NCI-H2171 (cell line): ENCODE data around the gene C17orf50.

Source experiments
- DNase-seq: peaks from one replicate; lab custom pipeline; 2025; lab: John Stamatoyannopoulos, UW

The C17orf50 gene

DNA sequence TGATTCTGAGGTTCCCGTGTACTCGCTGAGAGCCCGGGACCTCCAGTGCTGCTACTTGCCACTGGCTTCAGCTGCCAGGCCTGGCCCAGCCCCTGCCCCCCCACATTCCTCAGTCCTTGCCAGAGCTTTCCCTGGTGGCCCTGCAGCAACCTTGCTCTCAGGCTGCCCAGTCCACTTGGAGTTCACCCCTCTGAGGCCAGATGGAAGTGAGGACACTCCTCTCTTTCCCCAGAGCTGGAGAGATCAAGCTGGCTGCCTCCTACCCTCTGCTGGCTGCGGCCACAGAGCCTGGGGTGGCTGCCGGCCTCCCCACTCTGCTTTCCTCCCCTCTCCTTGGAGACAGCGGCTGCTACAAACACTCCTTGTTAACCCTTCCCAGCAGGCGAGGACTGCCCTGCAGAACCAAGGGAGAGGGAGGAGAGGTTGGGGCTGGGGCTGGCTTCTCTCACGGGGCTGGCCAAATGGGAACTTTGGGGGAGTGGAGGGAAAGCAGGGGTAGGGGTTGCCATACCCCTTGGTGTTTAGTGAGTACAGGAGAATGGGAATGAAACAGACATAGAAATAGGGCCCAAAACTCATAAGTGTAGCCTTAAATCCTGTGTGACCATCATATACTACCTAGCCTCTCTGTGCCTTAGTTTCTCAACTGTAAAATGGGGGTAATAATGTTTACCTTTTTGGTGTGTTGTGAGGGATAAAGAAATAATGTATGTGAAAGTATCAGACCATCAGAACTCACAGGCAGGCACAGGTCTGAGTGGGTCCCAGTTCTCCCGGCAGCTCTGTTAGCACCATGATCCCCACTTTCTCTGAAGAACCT, 7.5 kb upstream of the C17orf50 start, which contains the start of gene GAS2L2:
Gene GAS2L2 (minus strand): TSS at position 295 of the 820 bp plus-strand sequence. CDS start 389 bp downstream, outside the sequence.
- DNase-seq = no peak

DNA sequence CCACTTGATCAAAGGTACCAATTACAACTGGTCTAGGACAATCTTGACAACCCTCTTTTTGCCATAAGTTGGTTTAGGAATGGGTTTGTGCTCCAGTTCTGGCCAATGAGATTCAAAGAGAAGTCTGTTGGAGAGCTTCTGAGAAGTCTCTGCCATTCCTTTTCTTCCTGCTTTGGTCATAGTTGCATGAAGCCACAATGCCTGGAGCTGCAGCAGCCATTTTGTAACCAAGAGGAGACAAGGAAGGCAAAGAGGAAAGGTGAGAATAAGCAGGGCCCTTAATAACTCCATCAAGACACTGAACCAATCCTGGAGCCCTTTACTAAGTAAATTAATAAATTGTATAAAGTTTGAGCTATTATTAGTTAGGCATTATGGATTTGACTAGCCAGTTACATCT, 3.4 kb upstream of the C17orf50 start:
- no peak for DNase-seq

DNA sequence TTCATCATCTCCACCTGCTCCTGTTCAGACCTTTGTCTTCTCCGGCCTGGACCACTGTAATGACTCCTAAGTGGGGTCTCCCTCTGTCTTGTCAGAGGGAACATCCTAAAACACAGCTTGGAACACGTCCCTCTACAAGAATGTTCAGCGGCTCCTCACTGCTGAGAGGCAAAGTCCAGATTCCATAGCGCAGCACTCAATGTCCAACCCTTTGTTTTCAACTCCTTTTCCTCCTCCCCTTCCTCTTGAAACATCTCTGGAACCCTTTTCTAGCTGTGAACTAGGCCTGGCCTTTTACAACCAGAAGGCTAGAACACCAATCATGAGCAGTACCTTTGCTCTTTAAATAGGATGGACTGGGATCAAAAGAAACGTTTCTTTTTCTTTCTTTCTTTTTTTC, 914 bp downstream of the C17orf50 start:
- DNase-seq = no peak

DNA sequence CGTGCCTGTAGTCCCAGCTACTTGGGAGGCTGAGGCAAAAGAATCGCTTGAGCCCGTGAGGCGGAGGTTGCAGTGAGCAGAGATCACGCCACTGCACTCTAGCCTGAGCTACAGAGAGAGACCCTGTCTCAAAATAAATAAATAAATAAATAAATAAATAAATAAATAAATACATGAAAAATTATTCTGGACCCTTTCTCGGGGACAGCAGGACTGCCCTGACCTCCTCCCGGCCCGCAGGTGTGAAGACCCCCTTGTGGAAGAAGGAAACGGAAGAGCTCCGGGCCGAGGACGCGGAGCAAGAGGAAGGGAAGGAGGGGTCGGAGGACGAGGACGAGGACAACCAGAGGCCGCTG, 3.1 kb downstream of the C17orf50 start:
- no peak for DNase-seq

DNA sequence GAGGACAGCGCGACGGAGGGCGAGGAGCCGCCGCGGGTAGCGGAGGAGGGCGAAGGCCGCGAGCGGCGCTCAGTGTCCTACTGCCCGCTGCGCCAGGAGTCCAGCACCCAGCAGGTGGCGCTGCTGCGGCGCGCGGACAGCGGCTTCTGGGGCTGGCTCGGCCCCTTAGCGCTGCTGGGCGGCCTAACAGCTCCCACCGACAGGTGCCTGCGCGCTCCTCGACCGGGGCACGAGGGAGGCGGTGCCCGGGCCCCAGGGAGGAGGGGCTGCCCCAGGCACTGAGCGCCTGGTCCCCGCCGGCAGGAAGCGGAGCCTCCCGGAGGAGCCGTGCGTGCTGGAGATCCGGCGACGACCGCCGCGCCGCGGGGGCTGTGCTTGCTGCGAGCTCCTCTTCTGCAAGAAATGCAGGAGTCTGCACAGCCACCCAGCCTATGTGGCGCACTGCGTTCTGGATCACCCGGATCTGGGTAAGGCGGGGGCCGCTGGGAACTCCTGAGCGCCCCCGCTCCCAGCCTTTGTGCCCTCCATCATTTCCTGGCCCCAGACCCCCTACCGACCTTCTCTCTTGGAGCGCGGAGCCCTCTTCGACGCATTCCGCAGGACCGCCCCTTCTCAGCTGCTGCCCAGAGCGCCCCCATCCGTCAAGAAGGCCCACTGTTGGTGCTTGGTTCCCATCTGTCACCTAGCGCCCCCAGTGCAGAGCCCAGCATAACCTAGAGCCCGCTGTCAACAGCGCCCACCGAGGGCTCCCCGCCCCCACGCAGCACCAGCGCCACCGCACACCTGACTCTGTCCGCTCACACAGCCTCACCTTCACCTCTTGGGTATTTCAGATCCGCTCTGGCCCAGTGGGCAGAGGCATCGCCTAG, 3.7 kb downstream of the C17orf50 start:
- DNase-seq = peak; percentile 85

DNA sequence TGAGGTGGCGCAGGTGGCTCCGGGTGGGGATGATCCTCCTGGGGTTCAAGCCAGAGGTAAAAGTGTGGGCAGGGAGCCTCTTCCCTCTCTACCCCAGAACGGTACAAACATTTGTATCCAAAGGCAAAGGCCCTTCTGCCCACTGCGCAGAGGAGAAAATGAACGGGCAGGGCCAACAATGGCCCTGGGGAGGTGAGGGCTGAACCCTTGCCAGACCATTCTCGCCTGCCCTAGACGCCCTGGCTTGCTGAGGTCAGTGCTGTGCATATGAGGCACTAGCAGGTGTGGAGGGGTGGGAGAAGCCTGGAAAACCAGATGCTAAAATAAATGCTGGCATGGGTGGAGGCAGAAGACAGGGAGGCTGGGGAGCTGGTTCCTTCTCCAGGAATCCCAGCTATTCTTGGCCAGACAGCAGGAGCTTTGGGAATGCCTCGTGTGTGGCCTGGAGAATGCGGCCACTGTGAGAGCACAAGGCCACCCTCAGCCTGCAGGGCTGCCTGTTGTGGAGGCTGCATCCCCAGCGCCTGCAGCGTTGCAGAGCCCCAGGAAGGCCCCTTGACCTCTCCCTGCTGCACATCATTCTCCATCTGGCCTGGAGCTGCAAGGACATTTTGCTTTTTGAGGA, 4.5 kb downstream of the C17orf50 start:
- DNase-seq = no peak

DNA sequence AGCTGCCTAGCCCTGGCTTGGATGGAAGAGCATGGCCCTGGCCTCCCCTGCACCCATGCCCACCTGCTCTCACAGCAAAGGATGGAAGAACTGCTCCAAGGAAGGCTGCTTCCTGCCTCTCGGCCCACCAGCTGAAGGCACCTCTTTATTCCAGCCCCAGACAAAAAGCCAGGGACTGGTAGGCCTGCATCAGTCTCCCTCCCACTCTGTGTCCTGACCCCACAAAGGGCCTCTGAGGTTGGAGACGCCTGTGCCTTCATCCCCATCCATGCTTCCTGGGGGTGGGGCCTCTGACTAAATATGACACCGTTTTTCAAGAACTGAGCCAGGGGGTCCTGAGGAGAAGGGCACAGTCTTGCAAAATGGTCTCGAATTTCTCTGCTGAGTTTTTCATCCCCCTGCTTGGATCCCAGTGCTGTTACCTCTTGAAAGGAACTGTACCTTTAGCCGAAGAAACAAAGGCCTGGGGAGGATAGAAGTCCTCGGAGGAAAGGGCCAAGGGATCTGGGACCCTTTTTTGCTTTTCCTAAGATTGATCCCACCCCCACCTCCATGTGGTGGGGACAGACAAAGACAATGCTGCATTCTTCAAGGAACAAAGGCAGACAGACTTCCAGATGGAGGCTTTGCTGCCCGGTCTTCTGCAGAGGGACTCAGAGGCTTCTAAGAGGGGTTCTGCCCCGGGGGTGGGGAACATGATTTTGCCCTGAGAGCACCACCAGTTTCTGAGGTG, 5.2 kb downstream of the C17orf50 start:
- no peak for DNase-seq

DNA sequence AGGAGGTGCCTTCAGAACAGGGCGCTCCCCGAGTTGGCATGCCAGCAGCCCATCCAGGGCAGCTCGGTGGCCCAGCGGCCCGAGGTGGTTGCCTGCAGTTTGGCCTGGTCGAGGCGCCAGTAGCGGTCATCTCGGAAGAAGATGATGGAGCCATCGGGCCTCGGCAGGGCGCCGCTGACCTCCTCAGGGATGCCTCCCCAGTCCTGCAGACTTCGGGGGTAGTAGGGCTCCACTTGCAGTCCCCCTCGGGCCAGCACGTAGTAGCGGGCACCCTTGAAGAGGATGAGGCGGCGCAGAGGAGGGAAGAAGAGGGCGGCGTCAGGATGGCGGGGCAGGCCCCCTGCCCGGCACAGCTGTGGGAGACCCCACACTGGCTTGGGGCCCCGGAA, 5.8 kb downstream of the C17orf50 start:
- DNase-seq = no peak

DNA sequence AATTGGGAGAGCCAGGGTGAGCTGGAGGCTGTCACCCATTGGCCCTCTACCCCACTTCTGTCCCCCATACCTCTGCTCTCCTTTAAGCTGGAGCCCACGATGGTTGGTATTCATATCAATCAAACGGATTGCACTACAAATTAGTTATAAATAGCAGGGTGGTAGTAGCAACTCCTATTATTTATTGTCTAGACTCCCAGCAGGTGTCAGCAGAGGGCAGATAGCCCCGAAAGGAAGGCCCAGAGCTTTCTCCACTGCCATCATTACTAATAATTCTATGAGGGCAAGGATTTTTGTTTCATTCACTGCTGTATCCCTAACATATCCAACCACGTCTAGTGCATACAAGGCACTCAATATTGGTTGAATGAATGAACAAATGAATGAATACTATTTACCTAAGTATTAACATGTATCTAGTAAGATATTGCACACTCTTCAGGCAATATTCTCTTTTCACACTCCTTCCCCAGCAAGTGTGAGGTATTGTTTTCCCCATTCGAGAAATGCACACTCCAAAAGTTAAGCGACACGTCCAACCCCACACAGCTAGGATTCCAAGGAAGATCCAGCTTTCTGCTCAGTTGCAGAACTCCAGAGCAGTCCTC, 6.3 kb downstream of the C17orf50 start:
- DNase-seq = peak; percentile 10

DNA sequence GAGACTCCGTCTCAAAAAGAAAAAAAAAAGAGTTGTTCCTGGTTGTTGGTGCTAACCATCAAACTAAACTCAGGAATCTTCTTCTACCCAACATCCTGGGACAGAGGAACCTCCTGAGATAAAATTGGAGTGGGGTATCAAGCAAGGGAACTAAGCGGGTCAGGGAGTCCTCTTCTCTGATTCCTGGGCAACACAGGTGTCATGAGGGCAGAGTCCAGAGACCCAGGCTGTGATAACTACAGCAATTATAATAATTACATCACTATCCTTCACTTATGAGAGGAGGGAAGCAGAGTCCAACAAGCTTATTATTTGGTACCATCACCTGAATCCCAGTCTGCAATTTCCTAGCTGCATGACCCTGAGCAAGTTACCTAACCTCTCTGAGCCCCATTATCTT, 8.1 kb downstream of the C17orf50 start:
- no peak for DNase-seq

DNA sequence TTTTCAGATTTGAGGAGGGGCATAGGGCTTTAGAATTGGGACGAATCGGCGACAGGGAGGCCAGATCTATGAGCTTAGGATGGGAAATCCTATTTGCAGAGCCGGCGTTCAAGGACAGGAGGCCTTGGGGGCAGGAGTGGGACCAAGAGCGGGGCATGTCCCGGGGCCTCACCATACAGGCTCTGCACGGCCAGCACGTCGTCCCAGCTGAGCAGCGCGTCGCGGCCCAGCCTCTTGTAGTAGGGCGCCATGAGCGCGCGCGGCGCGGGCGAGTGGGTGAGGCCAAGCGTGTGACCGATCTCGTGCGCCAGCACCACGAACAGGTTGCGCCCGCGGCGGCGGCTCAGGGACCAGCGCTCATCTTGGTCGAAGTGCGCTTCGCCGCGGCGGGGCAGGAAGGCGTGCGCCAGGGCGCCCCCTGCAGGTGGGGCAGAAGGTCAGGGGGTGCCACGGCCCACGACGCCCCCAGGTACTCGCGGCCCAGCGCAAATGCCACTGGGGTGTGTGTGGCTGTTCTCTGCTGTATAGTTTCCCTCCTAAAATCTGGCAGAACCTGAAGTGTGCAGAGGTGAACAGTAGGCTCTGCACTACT, 9.3 kb downstream of the C17orf50 start:
- no peak for DNase-seq

DNA sequence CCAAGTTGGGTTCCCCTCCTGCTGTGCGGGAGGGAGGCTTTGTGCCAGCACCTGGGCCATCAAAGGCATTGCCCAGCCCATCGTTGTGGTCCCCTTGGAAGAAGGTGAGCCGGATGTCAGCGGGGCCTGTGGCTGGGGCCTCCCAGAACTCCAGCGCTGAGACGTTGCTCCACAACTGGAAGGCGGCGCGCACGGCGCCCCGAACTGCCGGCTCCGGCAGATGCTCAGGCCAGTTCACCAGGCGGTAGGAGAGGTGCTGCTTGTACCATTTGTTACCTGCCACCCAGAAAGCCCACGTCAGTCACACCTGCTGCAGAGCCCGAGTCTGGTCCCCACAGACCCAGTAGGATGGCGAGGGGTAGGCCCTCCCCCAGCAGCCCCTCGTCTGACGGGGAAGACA, 12.4 kb downstream of the C17orf50 start:
- no peak for DNase-seq

DNA sequence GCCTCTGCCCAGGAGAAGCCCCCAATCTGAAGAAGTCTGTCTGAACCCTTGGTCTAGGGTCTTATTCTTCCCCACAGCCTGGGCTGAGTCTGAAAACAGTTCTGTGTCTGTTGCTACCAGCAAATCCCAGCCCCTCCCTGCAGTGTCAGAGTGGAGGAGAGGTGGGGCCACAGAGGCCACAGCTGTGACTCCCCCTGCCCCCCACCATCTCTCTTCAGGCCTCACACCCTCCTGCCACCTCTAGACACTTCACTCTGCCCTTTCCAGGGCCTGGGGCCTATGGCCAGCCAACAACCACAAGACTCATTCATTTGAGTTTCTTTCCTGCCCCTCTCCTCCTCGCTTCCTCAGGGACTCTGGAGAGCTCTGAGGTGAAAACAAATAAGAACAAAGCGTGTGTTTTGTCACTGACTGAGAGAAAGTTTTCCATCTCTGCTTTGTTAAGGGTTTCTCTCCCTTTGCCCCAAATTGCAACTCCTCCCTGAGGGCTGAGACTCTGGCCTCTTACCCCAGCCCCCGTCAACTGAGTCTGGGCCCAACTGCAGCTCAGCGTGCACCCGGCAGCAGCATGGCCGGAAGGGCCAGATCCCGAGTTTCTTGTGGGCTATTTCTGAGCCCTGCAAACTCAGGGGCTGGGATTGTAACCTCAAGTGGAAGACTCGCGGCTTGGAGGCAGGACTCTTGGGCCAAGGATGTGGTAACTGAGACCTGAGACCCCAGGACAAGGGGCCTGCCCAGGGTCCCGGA, 13.2 kb downstream of the C17orf50 start:
- no peak for DNase-seq

DNA sequence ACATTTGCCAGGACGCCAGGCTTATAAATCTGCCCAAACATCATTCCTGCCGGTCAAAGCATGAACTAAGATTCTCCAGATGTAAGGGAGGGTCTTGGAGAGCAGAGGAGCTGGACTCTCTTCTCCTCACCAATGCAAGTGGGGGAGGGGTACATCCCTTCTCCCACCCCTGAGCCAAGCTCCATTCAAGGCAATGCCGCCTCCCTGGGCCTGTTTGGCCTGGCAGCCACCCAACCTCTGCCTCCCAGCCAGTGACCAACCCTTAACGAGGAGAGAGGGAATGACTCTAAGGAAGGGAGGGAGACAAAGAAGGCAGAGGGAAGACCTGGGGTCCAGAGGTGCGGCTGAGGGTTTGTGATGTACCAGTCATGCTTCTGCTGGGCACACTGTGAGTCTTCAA, 13.8 kb downstream of the C17orf50 start:
- no peak for DNase-seq

DNA sequence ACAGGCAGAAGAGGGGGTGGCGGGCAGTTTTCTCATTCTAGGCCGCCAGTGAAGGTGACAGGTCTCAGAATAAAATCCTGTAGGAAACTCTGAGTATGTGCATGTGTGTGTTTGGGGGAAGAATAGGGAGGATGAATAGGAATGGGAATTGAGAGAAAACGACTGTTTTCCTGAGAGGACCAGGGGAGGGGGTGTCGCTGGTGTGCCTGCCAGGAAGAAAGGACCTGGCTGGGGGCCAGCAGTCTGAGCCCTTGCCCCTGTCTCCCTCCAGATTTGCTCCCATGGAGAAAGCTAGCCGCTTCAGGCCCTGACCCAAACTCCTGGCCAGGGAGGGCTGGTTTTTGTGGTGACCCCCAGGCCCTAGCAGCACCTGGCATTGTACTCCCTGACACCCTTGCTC, 14.4 kb downstream of the C17orf50 start:
- no peak for DNase-seq

DNA sequence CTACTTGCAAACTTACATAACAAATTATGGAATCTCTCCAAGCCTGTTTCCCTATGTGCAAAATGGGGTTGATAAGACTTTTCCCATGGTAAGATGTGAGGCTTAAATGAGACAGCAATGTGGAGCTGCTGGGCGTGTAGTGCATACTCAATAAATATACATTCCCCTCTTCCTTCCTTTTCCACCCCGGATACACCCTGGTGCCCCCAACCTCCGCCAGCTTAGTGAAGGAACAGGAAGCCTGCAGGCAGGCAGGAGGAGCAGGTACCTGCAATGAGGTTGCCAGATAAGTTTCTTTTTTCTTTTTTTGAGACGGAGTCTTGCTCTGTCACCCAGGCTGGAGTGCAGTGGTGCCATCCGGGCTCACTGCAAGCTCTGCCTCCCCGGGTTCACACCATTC, 14.9 kb downstream of the C17orf50 start:
- no peak for DNase-seq

DNA sequence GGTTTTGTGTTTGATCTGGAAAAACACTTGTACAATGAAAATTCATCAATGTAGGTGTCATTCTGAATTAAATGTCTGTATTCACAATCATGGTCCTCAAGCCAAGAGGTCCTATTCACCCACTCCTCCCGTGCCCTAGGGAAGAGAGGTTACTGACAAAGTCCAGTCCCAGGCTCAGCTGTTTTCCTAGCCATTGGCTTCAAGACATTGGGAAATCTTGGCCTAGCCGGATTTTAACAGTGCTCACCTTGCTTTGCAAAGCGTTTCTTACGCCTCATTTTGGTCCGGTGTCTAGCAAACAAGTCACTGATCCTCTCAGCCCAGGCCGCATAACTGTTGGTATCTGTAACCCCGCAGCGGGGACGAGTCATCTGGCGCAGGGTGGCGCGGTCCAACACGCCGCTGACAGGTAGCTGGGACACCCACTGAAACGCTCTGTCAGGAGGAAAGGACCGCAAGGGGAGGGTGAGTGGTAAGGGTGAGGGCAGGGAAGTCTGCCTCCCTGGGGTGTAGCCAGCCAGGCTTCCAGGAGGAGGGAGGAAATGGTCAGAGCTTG, 18.0 kb downstream of the C17orf50 start:
- DNase-seq = no peak

DNA sequence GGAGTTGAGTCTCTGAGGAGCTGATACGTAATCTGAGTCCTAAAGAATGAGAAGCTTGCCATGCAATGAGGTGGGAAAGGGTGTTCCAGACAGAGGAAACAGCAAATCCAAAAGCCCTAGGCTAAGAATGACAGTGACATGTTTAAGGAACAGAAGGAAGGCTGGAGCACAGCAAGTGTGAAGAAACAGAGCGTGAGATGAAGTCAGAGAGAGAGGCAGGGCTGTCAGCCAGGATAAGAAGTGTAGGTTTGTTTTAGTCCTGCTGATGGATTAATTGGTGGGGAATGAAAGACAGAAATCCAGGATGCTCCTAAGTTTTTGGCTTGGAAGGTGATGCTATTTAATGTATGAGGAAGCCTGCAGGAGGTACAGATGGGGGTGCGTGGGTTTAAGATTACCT, 20.3 kb downstream of the C17orf50 start:
- DNase-seq = no peak

DNA sequence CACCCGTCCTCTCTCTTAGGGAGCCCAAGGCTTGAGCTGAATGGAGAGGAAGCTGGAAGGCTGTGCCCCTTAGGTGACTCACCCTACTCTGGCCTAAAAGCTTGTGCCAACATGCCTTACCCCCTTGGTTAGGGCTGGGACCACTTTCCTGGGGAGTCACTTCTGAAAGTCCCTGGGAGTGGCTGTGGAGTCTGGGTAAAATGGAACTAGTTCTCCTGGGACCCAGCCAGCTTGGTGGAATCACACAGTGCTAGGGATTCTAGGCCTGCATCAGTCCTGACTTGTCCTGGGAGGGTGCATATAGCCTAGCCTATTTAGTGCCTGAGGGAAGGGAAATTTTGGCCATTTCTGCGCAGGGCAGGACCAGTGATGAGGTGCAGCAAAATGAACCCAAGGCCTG, 24.2 kb downstream of the C17orf50 start:
- DNase-seq = no peak

DNA sequence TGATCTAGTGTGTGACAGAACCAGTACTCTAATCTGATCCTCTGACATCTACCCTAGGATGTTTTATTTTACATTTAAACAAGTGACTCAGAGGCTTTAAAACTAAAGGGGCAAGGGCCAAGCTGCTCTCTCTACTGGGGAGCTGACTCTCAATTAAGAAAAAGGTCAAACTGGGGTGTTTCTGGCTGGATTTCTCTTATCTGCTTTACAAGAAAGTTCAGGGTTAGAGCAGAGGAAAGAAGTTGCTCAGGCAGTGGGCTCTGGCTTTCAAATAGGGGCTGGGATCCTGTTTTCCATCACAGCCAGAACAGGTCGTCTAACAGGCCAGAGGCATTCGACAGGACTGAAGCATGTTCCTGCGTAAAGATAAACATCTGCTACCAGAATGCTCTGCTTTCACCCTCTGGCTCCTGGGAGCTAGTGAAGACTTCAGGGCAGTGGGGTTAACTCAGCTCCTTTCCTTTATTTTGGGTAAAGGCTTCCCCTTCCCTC, 26.3 kb downstream of the C17orf50 start:
- DNase-seq = no peak
